Embryonic facial prominence (tissue), 1 donor: ENCODE data around the gene DISP2.

Source experiments
- DNase-seq: peaks from one replicate; pipeline ENCODE4 v3.0.0-alpha.2; 2016; ENCODE audit errors: extremely low spot score

DISP2 gene

GRCh38 chr15:40421246-40422157 lies 63.5 kb downstream of the DISP2 start:
- no peak for DNase-seq

- no peak for DNase-seq
Observed at GRCh38 chr15:40424483-40425115, 66.6 kb downstream of the DISP2 start.

DNA sequence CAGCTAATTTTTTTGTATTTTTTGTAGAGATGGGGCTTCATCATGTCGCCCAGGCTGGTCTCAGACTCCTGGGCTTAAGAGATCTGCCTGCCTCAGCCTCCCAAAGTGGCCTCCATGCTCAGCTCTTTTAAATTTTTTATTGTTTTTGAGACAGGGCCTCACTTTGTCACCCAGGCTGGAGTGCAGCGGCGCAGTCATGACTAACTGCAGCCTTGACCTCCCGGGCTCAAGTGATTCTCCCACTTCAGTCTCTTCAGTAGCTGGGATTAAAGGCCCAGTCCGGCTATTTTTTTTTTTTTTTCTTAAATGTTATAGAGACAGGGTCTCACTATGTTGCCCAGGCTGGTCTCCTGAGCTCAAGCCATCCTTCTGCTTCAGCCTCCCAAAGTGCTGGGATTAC lies 67.7 kb downstream of the DISP2 start:
- no peak for DNase-seq

DNA sequence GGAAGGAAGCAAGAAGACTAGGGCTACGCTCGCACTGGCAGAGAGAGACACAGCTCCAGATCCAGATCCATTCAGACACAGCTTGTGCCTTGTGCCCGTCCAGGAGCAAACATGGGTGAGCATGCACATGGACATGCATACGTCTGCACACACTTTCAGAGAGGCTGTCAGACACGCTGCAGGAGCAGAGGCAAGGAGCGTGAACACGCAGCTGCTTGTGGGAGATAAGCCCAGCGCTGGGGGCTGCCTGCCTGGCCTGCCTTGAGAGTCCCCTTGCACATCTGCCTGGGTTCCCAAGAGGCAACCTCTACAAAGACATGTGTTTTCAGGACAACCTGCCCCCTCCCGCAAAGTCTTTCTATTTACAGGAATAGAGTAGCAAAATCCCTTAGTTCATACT lies 69.2 kb downstream of the DISP2 start:
- no peak for DNase-seq

GRCh38 chr15:40428185-40428584 lies 70.2 kb downstream of the DISP2 start:
- no peak for DNase-seq
